Keratinocyte (primary cell): ENCODE data around the gene PPP1CC. TPM values are rescaled to one million over a fixed set of nuclear protein-coding genes. Genes with fewer than 3 reads are reported as not detected.

Experiments used
- DNase-seq: peaks from one replicate; pipeline ENCODE4 v3.0.0-alpha.2; 2011; ENCODE audit warnings: low read depth, missing footprints, low spot score
- FAIRE-seq: peaks from 2 replicates; lab custom pipeline; 2011; peaks lifted over from hg19 to GRCh38; lab: Jason Lieb, UNC
- H2AFZ ChIP-seq: 2 replicates; pipeline ENCODE4 v1.6.0; 2012; ENCODE audit warnings: low read length, control low read depth, inconsistent platforms; ENCODE audit not compliant: control insufficient read depth
- H3K27ac ChIP-seq: 2 replicates; pipeline ENCODE4 v1.5.1; 2011; ENCODE audit warnings: low read length; ENCODE audit not compliant: control insufficient read depth, insufficient read depth
- H3K27me3 ChIP-seq: 3 replicates; pipeline ENCODE4 v1.6.0; 2011; ENCODE audit warnings: low read length; ENCODE audit not compliant: control insufficient read depth, insufficient read depth; ENCODE audit errors: extremely low read depth
- H3K36me3 ChIP-seq, 2 experiments: 2 replicates in 1 of 2; 3 replicates in 1 of 2; pipeline ENCODE4 v1.5.1; 2011; ENCODE audit warnings: low read length in 2 of 2, mild to moderate bottlenecking in 1 of 2; ENCODE audit not compliant: control insufficient read depth in 2 of 2, insufficient read depth in 2 of 2; ENCODE audit errors: extremely low read depth in 1 of 2
- H3K4me1 ChIP-seq: 3 replicates; pipeline ENCODE4 v1.5.1; 2011; ENCODE audit warnings: low read length; ENCODE audit not compliant: control insufficient read depth, insufficient read depth; ENCODE audit errors: extremely low read depth
- H3K4me2 ChIP-seq: 3 replicates; pipeline ENCODE4 v1.6.0; 2011; ENCODE audit warnings: low read depth, low read length; ENCODE audit not compliant: control insufficient read depth, insufficient read depth; ENCODE audit errors: extremely low read depth
- H3K4me3 ChIP-seq, 3 experiments: fragments of 200-600 bp in 1 of 3; sonication (generic) in 1 of 3; 2 replicates in 2 of 3; 3 replicates in 1 of 3; pipeline ENCODE4 v1.5.1; 2011 to 2016; ENCODE audit warnings: low read length in 3 of 3, mild to moderate bottlenecking in 3 of 3, control low read depth in 2 of 3, inconsistent platforms in 1 of 3, low read depth in 1 of 3, mixed read lengths in 1 of 3, mixed run types in 1 of 3, moderate library complexity in 1 of 3; ENCODE audit not compliant: control insufficient read depth in 2 of 3, insufficient read depth in 2 of 3; ENCODE audit errors: extremely low read depth in 1 of 3
- H3K79me2 ChIP-seq: 2 replicates; pipeline ENCODE4 v1.6.0; 2012; ENCODE audit warnings: low read length; ENCODE audit not compliant: control insufficient read depth, insufficient read depth
- H3K9ac ChIP-seq: 3 replicates; pipeline ENCODE4 v1.6.0; 2011; ENCODE audit warnings: low read length; ENCODE audit not compliant: control insufficient read depth, insufficient read depth; ENCODE audit errors: extremely low read depth
- H3K9me1 ChIP-seq: 3 replicates; pipeline ENCODE4 v1.6.0; 2011; ENCODE audit warnings: low read length; ENCODE audit not compliant: control insufficient read depth, insufficient read depth; ENCODE audit errors: extremely low read depth
- H3K9me3 ChIP-seq: 2 replicates; pipeline ENCODE4 v1.5.1; 2012; ENCODE audit warnings: low read depth, low read length; ENCODE audit not compliant: control insufficient read depth
- H4K20me1 ChIP-seq: 3 replicates; pipeline ENCODE4 v1.6.0; 2011; ENCODE audit warnings: low read length; ENCODE audit not compliant: control insufficient read depth, insufficient read depth; ENCODE audit errors: extremely low read depth
- CTCF ChIP-seq, 3 experiments: IDR thresholded peaks in 1 of 3; conservative IDR thresholded peaks in 1 of 3; optimal IDR thresholded peaks in 1 of 3; 2 replicates in 2 of 3; 3 replicates in 1 of 3; pipeline versions ENCODE3 to v1.5.1; 2011; ENCODE audit warnings: low read length in 3 of 3, mild to moderate bottlenecking in 3 of 3, moderate library complexity in 2 of 3, control low read depth in 1 of 3, inconsistent platforms in 1 of 3; ENCODE audit not compliant: insufficient read depth in 2 of 3; ENCODE audit errors: extremely low read depth in 1 of 3
- EZH2 ChIP-seq: IDR thresholded peaks from one replicate; pipeline ENCODE4 v1.6.1; 2012; ENCODE audit warnings: inconsistent platforms, mild to moderate bottlenecking, low read length, moderate library complexity
- dilution Hi-C: fragments of 300-500 bp; cut with MboI; formaldehyde crosslinking; loops from one replicate; pipeline ENCODE4 v1.7.0; 2020; ENCODE audit warnings: low sequenced_read_pairs; ENCODE audit not compliant: extremely low pct_ligation_motif_present
- polyA plus RNA-seq, 5 experiments: library from polyadenylated mRNA; depleted of rRNA in 3 of 5; stranded (reverse) in 3 of 5; stranded (forward) in 1 of 5; unstranded in 1 of 5; fragments of >200 nt; gene quantifications; 1 replicate in 1 of 5; 2 replicates in 3 of 5; 3 replicates in 1 of 5; pipeline versions ENCODE4 v1.2.1 to v1.2.3, GENCODE V29; 2011 to 2012; ENCODE audit warnings: missing spikeins in 2 of 5, low read depth in 1 of 5, low replicate concordance in 1 of 5

PPP1CC gene
- polyA plus RNA-seq, 1 donor (not counting 4 experiments of a cell fraction or from before 2014, with no cell fraction given), result 158 TPM

- Histone ChIP-seq H4K20me1 (no peaks in the 10 kb centered on the region), H3K36me3 (no peaks in the 10 kb centered on the region), H3K4me3 (no peak overlapping the region), H3K27ac (no peak overlapping the region), H3K9me1 (no peaks in the 10 kb centered on the region), H3K79me2 (no peaks in the 10 kb centered on the region), H3K4me2 (no peak overlapping the region), H2AFZ (no peak overlapping the region), H3K9ac (no peak overlapping the region), H3K27me3 (peaks cover 14% of the 10 kb centered on the region), H3K9me3 (no peaks in the 10 kb centered on the region), H3K4me1 (peaks cover under 1% of the 10 kb centered on the region)
- TF ChIP-seq CTCF (optimal IDR thresholded peaks at IDR 0.05 in 1 of 3, IDR thresholded peaks at IDR 0.05 in 1 of 3, conservative IDR thresholded peaks at IDR 0.05 in 1 of 3; ENCODE audit: extremely low read depth in 1 of 3, insufficient read depth in 2 of 3, low read length in 3 of 3) (no peak), EZH2 (no peak)
- DNase-seq, result no peak
- FAIRE-seq, result no peak
- dilution Hi-C loops, result no loop called here
Measured at GRCh38 chr12:110684312-110684836, 58.3 kb downstream of the PPP1CC start.

- Histone ChIP-seq H3K36me3 (no peaks in the 10 kb centered on the region), H3K4me3 (no peak overlapping the region), H3K4me2 (no peak overlapping the region), H3K27ac (no peak overlapping the region), H3K9me1 (no peaks in the 10 kb centered on the region), H3K9me3 (no peaks in the 10 kb centered on the region), H3K4me1 (no peaks in the 10 kb centered on the region), H3K79me2 (no peaks in the 10 kb centered on the region), H3K9ac (no peak overlapping the region), H4K20me1 (no peaks in the 10 kb centered on the region), H3K27me3 (peaks cover 14% of the 10 kb centered on the region), H2AFZ (no peak overlapping the region)
- FAIRE-seq (no peak), DNase-seq (no peak)
- dilution Hi-C loops, result no loop called here
- TF ChIP-seq EZH2, result no peak
- TF ChIP-seq CTCF (optimal IDR thresholded peaks at IDR 0.05 in 1 of 3, IDR thresholded peaks at IDR 0.05 in 1 of 3, conservative IDR thresholded peaks at IDR 0.05 in 1 of 3; ENCODE audit: extremely low read depth in 1 of 3, insufficient read depth in 2 of 3, low read length in 3 of 3), result no peak
Measured at GRCh38 chr12:110683888-110684287, 58.8 kb downstream of the PPP1CC start.
